GM21367 (cell line): ENCODE measurements around the gene IKZF1.
A peak's percentile ranks its signal among the peaks of the same experiment; 100 is the strongest.

Source experiments
- ATAC-seq: cut with Tn5 transposase; IDR thresholded peaks from one replicate; pipeline ENCODE4 v1.9.1; 2021; ENCODE audit not compliant: unreplicated experiment

The IKZF1 gene

GRCh38 chr7:50431722-50432305 is 127.3 kb downstream of the IKZF1 start:
- ATAC-seq: no peak

- no peak for ATAC-seq
These were observed 131.8 kb downstream of the IKZF1 start for GRCh38 chr7:50436133-50436806.

DNA sequence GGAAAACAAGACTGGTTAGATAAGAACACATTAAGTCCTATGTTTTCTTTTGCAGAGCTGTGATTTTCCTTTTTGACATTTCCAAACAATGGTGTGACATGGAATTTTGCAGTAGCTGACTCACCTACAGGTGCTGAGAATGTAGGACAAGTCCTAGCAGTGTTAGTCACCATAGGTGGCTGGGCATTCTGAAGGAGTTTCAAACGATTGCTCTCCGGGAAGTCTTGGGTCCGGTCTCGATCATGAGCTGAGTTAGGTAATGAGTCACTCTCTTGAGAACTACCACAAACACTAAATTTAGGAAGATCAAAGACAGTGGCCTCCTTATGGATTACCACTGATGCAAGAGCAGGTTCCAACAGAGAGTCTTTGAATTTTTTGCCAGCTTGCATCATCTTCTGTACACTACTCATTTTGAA is 142.0 kb downstream of the IKZF1 start:
- ATAC-seq: peak; percentile 30

DNA sequence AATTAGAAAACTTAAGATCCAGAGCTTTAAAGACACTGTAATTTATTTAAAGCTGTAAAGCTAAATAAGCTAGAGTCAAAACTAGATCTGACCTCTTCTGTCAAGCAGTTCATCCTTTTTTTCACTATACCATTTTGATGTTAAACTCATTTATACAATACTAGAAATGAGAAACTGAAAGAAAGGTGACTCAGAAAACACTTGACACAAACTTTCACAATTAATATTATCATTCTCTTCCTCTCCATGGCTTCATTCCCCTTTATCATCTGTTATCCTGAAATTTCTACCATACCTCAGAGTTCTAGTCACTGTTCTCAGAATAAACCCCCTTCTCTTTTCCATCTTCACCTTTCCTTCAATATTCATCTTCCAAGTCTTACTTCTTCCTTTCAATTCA is 144.3 kb downstream of the IKZF1 start:
- peak; percentile 32 for ATAC-seq

- ATAC-seq: peak; percentile 0
These were observed 145.0 kb downstream of the IKZF1 start for GRCh38 chr7:50449501-50449880.

GRCh38 chr7:50449881-50450589 is 145.5 kb downstream of the IKZF1 start, which contains the start of gene FIGNL1:
Gene FIGNL1, minus strand, starts transcription at chr7:50450350. Its CDS starts 3,063 bp downstream, at chr7:50447287.
- ATAC-seq: peak; percentile 79

DNA sequence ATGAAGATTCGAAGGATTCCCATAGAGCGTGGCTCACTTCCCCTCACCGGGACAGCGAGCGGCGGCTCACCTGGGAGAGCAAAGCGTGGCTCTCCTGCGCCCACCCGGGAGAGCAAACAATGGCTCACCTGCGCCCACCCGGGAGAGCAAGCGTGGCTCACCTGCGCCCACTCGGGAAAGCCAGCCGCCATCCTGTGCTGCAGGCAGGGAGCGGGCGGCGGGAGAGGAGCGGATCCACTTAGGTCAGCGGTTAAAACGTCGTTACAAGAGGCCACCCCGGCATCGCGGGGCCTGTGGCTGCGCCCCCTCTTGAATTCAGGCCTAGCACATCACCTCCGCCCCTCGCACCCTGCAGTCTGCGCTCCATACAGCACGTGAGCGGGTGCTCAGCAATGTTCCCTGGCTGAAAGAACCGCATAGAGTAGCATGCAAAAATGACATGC is 146.1 kb downstream of the IKZF1 start:
- no peak for ATAC-seq
